ENCODE measurements around the gene PDZD2. TPM values are rescaled to one million over a fixed set of nuclear protein-coding genes. Genes with fewer than 3 reads are reported as not detected.

The PDZD2 gene
- total RNA-seq, 5 donors from 2014 or later (not counting 1 experiment from before 2014, with no cell fraction given): 0.66 to 2.2 (median 1.2) TPM

DNA sequence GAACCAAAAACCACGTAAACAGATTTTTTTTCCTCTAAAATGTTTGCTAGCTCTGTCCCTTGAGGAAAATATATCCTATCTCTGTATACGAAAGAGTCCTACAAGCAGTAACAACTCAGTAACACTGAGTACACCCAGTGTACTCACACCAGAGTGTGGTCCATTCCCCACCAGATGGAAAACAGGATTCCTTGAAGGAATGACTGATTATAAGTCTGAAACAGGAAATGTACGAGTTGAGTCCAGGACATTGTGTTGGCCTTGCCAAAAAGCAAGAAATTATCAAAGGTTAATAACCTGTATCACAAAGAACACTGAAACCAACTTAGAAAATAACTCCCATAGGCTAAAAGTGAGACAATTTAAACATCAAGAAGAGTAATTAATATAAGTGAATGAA lies 514.8 kb downstream of the PDZD2 start:
- peaks cover 0 to 24% of the 10 kb centered on the region in 2 experiments for H3K4me1 ChIP-seq (ENCODE audit: control insufficient read depth in 1 of 2, extremely low read depth in 1 of 2, insufficient read depth in 2 of 2, low read length in 2 of 2)
- CTCF ChIA-PET: interaction anchor here in 1 of 2 donors (0.9 kb wide), 1 partner anchor 447 kb away, joined by 3 read pairs; no protein-coding TSS in a partner anchor

DNA sequence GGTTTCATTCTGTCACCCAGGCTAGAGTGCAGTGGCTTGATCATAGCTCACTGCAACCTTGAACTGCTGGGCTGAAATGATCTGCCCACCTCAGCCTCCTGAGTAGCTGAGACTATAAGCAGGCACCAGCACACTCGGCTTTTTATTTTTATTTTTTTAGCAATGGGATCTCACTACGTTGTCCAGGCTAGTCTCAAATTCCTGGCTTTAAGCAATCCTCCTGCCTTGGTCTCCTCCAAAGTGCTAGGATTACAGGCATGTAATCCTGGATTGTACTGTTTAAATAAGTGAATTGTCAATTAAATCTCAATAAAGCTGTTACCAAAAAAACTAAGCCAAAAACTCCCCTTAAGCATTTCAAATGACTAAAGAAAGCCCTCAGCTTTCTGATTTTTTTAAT lies 516.3 kb downstream of the PDZD2 start:
- H3K4me3 Mint-ChIP-seq: no peak overlapping the region
- H3K27me3 Mint-ChIP-seq: no peaks in the 10 kb centered on the region

More for the DNA sequence above, 514.8 kb downstream of the PDZD2 start:
- H3K9me3 ChIP-seq: no peaks in the 10 kb centered on the region
- POLR2A ChIA-PET: interaction anchor here in 1 of 2 donors (0.7 kb wide), 1 partner anchor 108 kb away, joined by 3 read pairs; no protein-coding TSS in a partner anchor
- H3K36me3 ChIP-seq (ENCODE audit: control insufficient read depth in 2 of 2, extremely low read depth in 1 of 2, insufficient read depth in 1 of 2, low read length in 1 of 2): peaks cover 0 to 5% of the 10 kb centered on the region in 2 donors
- H3K9me3 Mint-ChIP-seq: no peaks in the 10 kb centered on the region
- H3K4me3 ChIP-seq (ENCODE audit: control insufficient read depth in 1 of 2, extremely low read depth in 1 of 2, low read length in 1 of 2): no peak overlapping the region
- H3K27me3 ChIP-seq (replicated peaks in 1 of 2; ENCODE audit: control insufficient read depth in 2 of 2, extremely low read depth in 1 of 2, insufficient read depth in 2 of 2, low read length in 1 of 2): no peaks in the 10 kb centered on the region
- peak overlapping the region in 1 of 2 donors; percentile 40 for H3K27ac Mint-ChIP-seq
- H3K27ac ChIP-seq (ENCODE audit: low read length): no peak overlapping the region
- H3K27me3 Mint-ChIP-seq: no peaks in the 10 kb centered on the region
- WGBS (ENCODE audit: insufficient coverage): no CpG with 5 or more reads among the region's 3 CpGs
- no peak for ATAC-seq (replicated peaks in 1 of 4)
- peaks cover 51 to 55% (median 53%) of the 10 kb centered on the region in 3 donors for H3K4me1 Mint-ChIP-seq
- no peak for DNase-seq
- no peak overlapping the region for H3K4me3 Mint-ChIP-seq
- H3K36me3 Mint-ChIP-seq: peaks cover 16% of the 10 kb centered on the region

GRCh38 chr5:32156635-32157034 lies 517.7 kb downstream of the PDZD2 start:
- Mint-ChIP-seq H3K4me1 (peaks cover 39 to 47% (median 44%) of the 10 kb centered on the region in 3 donors), H3K36me3 (peaks cover 15% of the 10 kb centered on the region), H3K9me3 (no peaks in the 10 kb centered on the region), H3K27ac (no peak overlapping the region), H3K27me3 (no peaks in the 10 kb centered on the region), H3K4me3 (no peak overlapping the region)
- Histone ChIP-seq H3K4me1 (ENCODE audit: control insufficient read depth in 1 of 2, extremely low read depth in 1 of 2, insufficient read depth in 2 of 2, low read length in 2 of 2) (peaks cover 0 to 26% of the 10 kb centered on the region in 2 experiments), H3K27me3 (replicated peaks in 1 of 2; ENCODE audit: control insufficient read depth in 2 of 2, extremely low read depth in 1 of 2, insufficient read depth in 2 of 2, low read length in 1 of 2) (no peaks in the 10 kb centered on the region), H3K36me3 (ENCODE audit: control insufficient read depth in 2 of 2, extremely low read depth in 1 of 2, insufficient read depth in 1 of 2, low read length in 1 of 2) (peaks cover 0 to 5% of the 10 kb centered on the region in 2 donors), H3K9me3 (no peaks in the 10 kb centered on the region), H3K4me3 (ENCODE audit: control insufficient read depth in 1 of 2, extremely low read depth in 1 of 2, low read length in 1 of 2) (no peak overlapping the region), H3K27ac (ENCODE audit: low read length) (no peak overlapping the region)
- no peak for ATAC-seq (replicated peaks in 1 of 4)
- DNase-seq: no peak
- ChIA-PET CTCF (no interaction called here), POLR2A (interaction anchor here in 1 of 2 donors (0.7 kb wide), 1 partner anchor 14 kb away, joined by 3 read pairs; no protein-coding TSS in a partner anchor)
- WGBS (ENCODE audit: insufficient coverage): 96% methylated on average over 5 of the region's 9 CpGs

More for the DNA sequence above, 516.3 kb downstream of the PDZD2 start:
- no peak overlapping the region for H3K27ac Mint-ChIP-seq
- peaks cover 42 to 44% (median 42%) of the 10 kb centered on the region in 3 donors for H3K4me1 Mint-ChIP-seq
- Histone ChIP-seq H3K4me3 (ENCODE audit: control insufficient read depth in 1 of 2, extremely low read depth in 1 of 2, low read length in 1 of 2) (no peak overlapping the region), H3K4me1 (ENCODE audit: control insufficient read depth in 1 of 2, extremely low read depth in 1 of 2, insufficient read depth in 2 of 2, low read length in 2 of 2) (peaks cover 0 to 29% of the 10 kb centered on the region in 2 experiments), H3K9me3 (no peaks in the 10 kb centered on the region), H3K36me3 (ENCODE audit: control insufficient read depth in 2 of 2, extremely low read depth in 1 of 2, insufficient read depth in 1 of 2, low read length in 1 of 2) (peaks cover 0 to 5% of the 10 kb centered on the region in 2 donors), H3K27ac (ENCODE audit: low read length) (no peak overlapping the region), H3K27me3 (replicated peaks in 1 of 2; ENCODE audit: control insufficient read depth in 2 of 2, extremely low read depth in 1 of 2, insufficient read depth in 2 of 2, low read length in 1 of 2) (no peaks in the 10 kb centered on the region)
- no CpG with 5 or more reads among the region's 2 CpGs for WGBS (ENCODE audit: insufficient coverage)
- peaks cover 12% of the 10 kb centered on the region for H3K36me3 Mint-ChIP-seq
- POLR2A ChIA-PET: no interaction called here
- DNase-seq: no peak
- no peaks in the 10 kb centered on the region for H3K9me3 Mint-ChIP-seq
- CTCF ChIA-PET: no interaction called here
- ATAC-seq (replicated peaks in 1 of 4): no peak

- no peak overlapping the region for H3K4me3 ChIP-seq (ENCODE audit: control insufficient read depth in 1 of 2, extremely low read depth in 1 of 2, low read length in 1 of 2)
- no peak overlapping the region for H3K27ac ChIP-seq (ENCODE audit: low read length)
- Mint-ChIP-seq H3K36me3 (peaks cover 12% of the 10 kb centered on the region), H3K9me3 (no peaks in the 10 kb centered on the region), H3K27me3 (no peaks in the 10 kb centered on the region), H3K4me1 (peaks cover 35 to 44% (median 42%) of the 10 kb centered on the region in 3 donors), H3K27ac (no peak overlapping the region), H3K4me3 (no peak overlapping the region)
- peaks cover 0 to 5% of the 10 kb centered on the region in 2 donors for H3K36me3 ChIP-seq (ENCODE audit: control insufficient read depth in 2 of 2, extremely low read depth in 1 of 2, insufficient read depth in 1 of 2, low read length in 1 of 2)
- H3K9me3 ChIP-seq: no peaks in the 10 kb centered on the region
- POLR2A ChIA-PET: no interaction called here
- H3K27me3 ChIP-seq (replicated peaks in 1 of 2; ENCODE audit: control insufficient read depth in 2 of 2, extremely low read depth in 1 of 2, insufficient read depth in 2 of 2, low read length in 1 of 2): no peaks in the 10 kb centered on the region
- ATAC-seq (replicated peaks in 1 of 4) (no peak), DNase-seq (no peak)
- CTCF ChIA-PET: no interaction called here
- WGBS (ENCODE audit: insufficient coverage): 98% methylated on average over 4 of the region's 4 CpGs
- peaks cover 0 to 24% of the 10 kb centered on the region in 2 experiments for H3K4me1 ChIP-seq (ENCODE audit: control insufficient read depth in 1 of 2, extremely low read depth in 1 of 2, insufficient read depth in 2 of 2, low read length in 2 of 2)
These were observed 518.1 kb downstream of the PDZD2 start for GRCh38 chr5:32157078-32157477.

DNA sequence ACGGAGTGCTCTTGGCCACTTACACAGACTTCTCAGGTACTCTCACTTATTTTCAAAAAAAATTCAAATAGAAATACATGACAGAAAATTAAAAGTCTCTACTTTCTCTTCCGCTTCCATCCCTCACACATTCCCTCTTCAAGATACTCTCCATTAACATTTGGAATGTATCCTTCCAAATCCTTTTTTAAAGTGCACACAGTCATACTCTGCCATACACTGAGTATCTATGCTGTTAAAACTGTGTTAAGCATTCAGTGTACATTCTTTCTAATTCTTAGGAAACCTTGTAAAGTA lies 519.7 kb downstream of the PDZD2 start:
- H3K27me3 Mint-ChIP-seq: no peaks in the 10 kb centered on the region
- H3K4me3 Mint-ChIP-seq: no peak overlapping the region
- CTCF ChIA-PET: no interaction called here
- H3K9me3 ChIP-seq: no peaks in the 10 kb centered on the region
- H3K36me3 ChIP-seq (ENCODE audit: control insufficient read depth in 2 of 2, extremely low read depth in 1 of 2, insufficient read depth in 1 of 2, low read length in 1 of 2): peaks cover 0 to 5% of the 10 kb centered on the region in 2 donors
- 88% methylated on average over 2 of the region's 2 CpGs for WGBS (ENCODE audit: insufficient coverage)
- no peak for ATAC-seq (replicated peaks in 1 of 4)
- peaks cover 8% of the 10 kb centered on the region for H3K36me3 Mint-ChIP-seq
- H3K4me1 Mint-ChIP-seq: peaks cover 23 to 41% (median 34%) of the 10 kb centered on the region in 3 donors
- H3K27ac Mint-ChIP-seq: no peak overlapping the region
- no peak overlapping the region for H3K4me3 ChIP-seq (ENCODE audit: control insufficient read depth in 1 of 2, extremely low read depth in 1 of 2, low read length in 1 of 2)
- peaks cover 0 to 24% of the 10 kb centered on the region in 2 experiments for H3K4me1 ChIP-seq (ENCODE audit: control insufficient read depth in 1 of 2, extremely low read depth in 1 of 2, insufficient read depth in 2 of 2, low read length in 2 of 2)
- POLR2A ChIA-PET: interaction anchor here in 1 of 2 donors (0.6 to 0.7 kb wide), 3 partner anchors 15 to 443 kb away, joined by 3 to 5 read pairs (median 3); no protein-coding TSS in a partner anchor
- H3K27me3 ChIP-seq (replicated peaks in 1 of 2; ENCODE audit: control insufficient read depth in 2 of 2, extremely low read depth in 1 of 2, insufficient read depth in 2 of 2, low read length in 1 of 2): no peaks in the 10 kb centered on the region
- no peak for DNase-seq
- H3K27ac ChIP-seq (ENCODE audit: low read length): no peak overlapping the region
- no peaks in the 10 kb centered on the region for H3K9me3 Mint-ChIP-seq

- ChIA-PET POLR2A (interaction anchor here in 1 of 2 donors (1.2 kb wide), 1 partner anchor 14 kb away, joined by 3 read pairs; no protein-coding TSS in a partner anchor), CTCF (interaction anchor here in 1 of 2 donors (0.5 kb wide), 1 partner anchor 432 kb away, joined by 4 read pairs; no protein-coding TSS in a partner anchor)
- H3K4me3 Mint-ChIP-seq: no peak overlapping the region
These were observed 520.6 kb downstream of the PDZD2 start for GRCh38 chr5:32159328-32160072.

More at GRCh38 chr5:32159328-32160072, 520.6 kb downstream of the PDZD2 start:
- H3K27ac ChIP-seq (ENCODE audit: low read length): no peak overlapping the region
- peaks cover 0 to 5% of the 10 kb centered on the region in 2 donors for H3K36me3 ChIP-seq (ENCODE audit: control insufficient read depth in 2 of 2, extremely low read depth in 1 of 2, insufficient read depth in 1 of 2, low read length in 1 of 2)
- H3K4me1 Mint-ChIP-seq: peaks cover 22 to 40% (median 31%) of the 10 kb centered on the region in 3 donors
- H3K4me1 ChIP-seq (ENCODE audit: control insufficient read depth in 1 of 2, extremely low read depth in 1 of 2, insufficient read depth in 2 of 2, low read length in 2 of 2): peaks cover 0 to 27% of the 10 kb centered on the region in 2 experiments
- no peak overlapping the region for H3K4me3 ChIP-seq (ENCODE audit: control insufficient read depth in 1 of 2, extremely low read depth in 1 of 2, low read length in 1 of 2)
- H3K27ac Mint-ChIP-seq: no peak overlapping the region
- no peak for ATAC-seq (replicated peaks in 1 of 4)
- H3K27me3 ChIP-seq (replicated peaks in 1 of 2; ENCODE audit: control insufficient read depth in 2 of 2, extremely low read depth in 1 of 2, insufficient read depth in 2 of 2, low read length in 1 of 2): no peaks in the 10 kb centered on the region
- H3K9me3 Mint-ChIP-seq: no peaks in the 10 kb centered on the region
- no peak for DNase-seq
- no CpG with 5 or more reads among the region's 2 CpGs for WGBS (ENCODE audit: insufficient coverage)
- no peaks in the 10 kb centered on the region for H3K9me3 ChIP-seq
- H3K36me3 Mint-ChIP-seq: peaks cover 11% of the 10 kb centered on the region
- no peaks in the 10 kb centered on the region for H3K27me3 Mint-ChIP-seq

All from T-cell (primary cell).